Regular cardiac myocyte (primary cell): ENCODE results near the gene GPM6B. TPM values are rescaled to one million over a fixed set of nuclear protein-coding genes. Genes with fewer than 3 reads are reported as not detected.

ENCODE experiments used
- total RNA-seq: library from RNA; depleted of rRNA; stranded (reverse); fragments of >200 nt; gene quantifications from 2 replicates; pipeline ENCODE4 v1.2.3, GENCODE V29; 2014

The GPM6B gene
- 3.1 and 5.4 TPM in 2 replicates for total RNA-seq

DNA sequence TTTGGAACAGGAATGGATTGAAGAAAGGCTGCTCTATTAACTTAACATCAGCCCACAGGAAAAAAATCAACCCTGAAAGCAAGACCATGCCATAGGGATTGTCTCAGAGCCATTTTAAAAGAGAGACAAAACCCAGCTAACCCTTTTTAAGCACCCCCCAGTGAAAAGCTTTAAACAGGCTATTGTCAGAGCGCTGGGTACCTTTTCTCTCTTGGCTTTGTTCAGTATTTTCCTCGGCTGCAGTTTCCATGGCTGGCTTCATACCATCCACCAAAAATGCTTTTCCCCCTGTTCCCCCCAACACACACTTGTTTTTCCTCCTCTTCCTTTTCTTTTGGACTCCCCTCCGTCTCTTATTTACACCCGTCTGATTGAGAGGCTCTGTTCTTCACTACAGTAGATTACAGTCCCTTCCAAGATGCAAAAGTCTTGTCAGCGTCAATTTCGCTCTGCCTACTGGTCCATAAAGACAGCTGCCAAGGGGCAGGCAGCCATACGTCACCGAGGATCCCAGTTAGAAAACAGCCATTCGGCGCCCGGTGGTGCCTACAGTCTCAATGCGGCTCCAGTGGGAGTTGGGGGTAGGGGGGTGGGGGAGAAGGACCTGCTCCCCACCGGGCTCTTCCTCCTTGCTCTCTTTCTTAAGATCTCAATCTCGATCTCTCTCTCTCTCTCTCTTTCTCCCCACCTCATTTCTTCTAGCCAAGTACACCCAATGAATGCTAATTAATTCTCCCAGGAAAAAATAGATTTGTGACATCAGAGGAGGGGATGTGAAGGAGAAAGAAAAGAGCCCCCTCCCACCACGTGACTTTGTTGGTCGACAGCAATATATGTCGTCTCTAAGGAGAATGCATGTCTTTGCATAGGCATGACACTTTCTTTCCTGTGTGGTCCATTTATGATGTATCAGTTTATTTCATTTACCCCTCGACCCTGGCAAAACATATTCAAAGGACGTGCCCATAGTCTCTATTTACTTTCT, at the start of gene GPM6B:
TSS of gene GPM6B (minus strand) at position 451 of the 985 bp plus-strand sequence. CDS start at position 262, 189 bp downstream.

DNA sequence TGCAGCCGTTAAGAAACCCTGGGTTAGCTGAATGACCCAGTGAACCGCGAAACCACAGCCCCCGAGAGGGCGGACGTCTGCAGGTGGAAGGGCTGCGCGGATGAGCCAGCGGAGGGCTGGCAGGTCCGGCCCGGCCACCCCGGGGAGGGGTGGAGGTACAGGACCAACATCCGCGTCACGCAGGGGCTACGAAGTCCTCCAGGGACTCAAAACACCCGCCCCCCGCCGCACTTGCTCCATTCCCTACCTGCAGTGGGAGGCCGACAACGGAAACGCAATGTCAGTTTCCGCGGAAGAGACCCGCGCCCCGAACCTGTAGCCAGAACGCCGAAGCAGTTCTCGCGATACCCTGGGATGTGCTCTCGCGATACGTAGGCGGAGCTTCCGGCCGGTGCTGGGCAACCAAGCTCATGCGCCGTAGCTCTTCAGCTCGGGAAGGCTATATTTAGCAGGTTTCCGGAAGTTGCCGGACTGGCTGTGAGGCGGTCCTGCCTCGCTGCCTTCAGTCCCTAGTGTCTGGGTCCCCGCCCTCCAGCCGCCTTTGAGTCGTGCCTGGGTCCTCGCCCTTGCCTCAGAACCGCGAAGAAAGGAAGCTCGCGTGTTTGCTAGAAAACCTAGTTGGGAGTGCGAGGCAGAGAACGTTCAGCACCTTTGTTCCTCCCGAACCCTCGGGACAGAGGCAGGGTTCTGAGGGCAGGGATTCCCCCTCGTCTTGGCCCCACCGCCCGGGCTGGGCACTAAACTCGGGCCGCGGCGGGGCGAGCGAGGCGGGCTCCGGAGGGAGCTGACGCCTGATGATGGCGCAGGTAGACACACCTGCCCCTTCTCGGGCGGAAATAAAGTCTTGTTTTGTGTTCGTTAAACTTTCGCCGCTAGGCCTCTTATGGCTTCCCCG, 82.4 kb downstream of the GPM6B start, which contains the start of the genes OFD1 and TRAPPC2:
TSS of gene OFD1 (plus strand) at position 471 of the 895 bp plus-strand sequence. CDS start at position 795, 324 bp downstream.
TSS of gene TRAPPC2 (minus strand) at position 343 of the 895 bp plus-strand sequence. CDS start 14,657 bp downstream, outside the sequence.

Other genes starting within 250 kb of the GPM6B start
- gene EGFL6, start 247.5 kb downstream of the GPM6B start, total RNA-seq, result not detected in 2 replicates
- gene TCEANC, start 164.0 kb downstream of the GPM6B start, total RNA-seq, result 2.7 and 7.0 TPM in 2 replicates
- 22.0 and 39.5 TPM in 2 replicates for gene RAB9A, start 128.0 kb downstream of the GPM6B start, total RNA-seq
- gene TRAPPC2, start 82.5 kb downstream of the GPM6B start, total RNA-seq, result 17.8 and 18.9 TPM in 2 replicates
- gene OFD1, start 82.3 kb downstream of the GPM6B start, total RNA-seq, result 7.5 and 13.2 TPM in 2 replicates
- 11.9 and 20.3 TPM in 2 replicates for gene GEMIN8, start 212.8 kb upstream of the GPM6B start, total RNA-seq